ENCODE data around the gene CSPG4. TPM values are rescaled to one million over a fixed set of nuclear protein-coding genes. Genes with fewer than 3 reads are reported as not detected.
"Not testable (repeated sequence)": the region's sequence is repeated elsewhere in the genome, so short reads cannot be mapped to it uniquely, and the experiment has no call there.

CSPG4 gene
- total and polyA plus RNA-seq, 2 of the 13 experiments (the other 11 are each of a cell fraction or from before 2014, with no cell fraction given) = 0.01 to 0.04 TPM

DNA sequence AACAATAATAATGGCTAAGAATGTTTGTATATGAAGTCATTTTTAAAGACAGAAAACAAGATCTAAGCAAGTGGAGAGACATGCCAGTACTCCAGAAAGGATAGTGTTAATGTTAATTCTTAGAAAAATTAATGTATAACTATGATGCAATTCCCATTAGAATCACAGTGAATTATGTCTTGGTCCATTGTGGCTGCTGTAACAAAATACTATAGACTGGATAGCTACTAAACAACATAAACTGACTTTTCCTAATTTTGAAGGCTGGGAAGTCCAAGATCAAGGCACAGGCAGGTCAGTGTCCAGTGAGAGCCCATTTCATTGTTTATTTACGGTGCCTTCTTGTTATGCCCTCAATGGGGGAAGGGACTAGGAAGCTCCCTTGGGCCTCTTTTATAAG lies 32.7 kb upstream of the CSPG4 start:
- Histone ChIP-seq H3K79me2 (ENCODE audit: insufficient read depth, low read length) (no peaks in the 10 kb centered on the region), H3K27ac (ENCODE audit: extremely low read length, insufficient read depth, low read length) (no peak overlapping the region), H3K27me3 (ENCODE audit: control insufficient read depth in 1 of 2, insufficient read depth in 2 of 2, low read length in 2 of 2) (no peaks in the 10 kb centered on the region), H3K4me2 (ENCODE audit: low read depth, low read length) (no peak overlapping the region), H3K9ac (ENCODE audit: insufficient read depth, low read depth, low read length) (no peak overlapping the region), H3K4me3 (replicated peaks in 1 of 3; ENCODE audit: insufficient read depth in 1 of 3, low read depth in 2 of 3, low read length in 3 of 3) (no peak overlapping the region), H4K20me1 (ENCODE audit: insufficient read depth, low read length) (no peaks in the 10 kb centered on the region), H3K9me3 (ENCODE audit: low read length) (no peaks in the 10 kb centered on the region), H2AFZ (ENCODE audit: low read length) (no peak overlapping the region), H3K4me1 (ENCODE audit: insufficient read depth, low read length) (peaks cover 10% of the 10 kb centered on the region; the same call in 1 of the 2 replicates), H3K36me3 (replicated peaks in 1 of 2; ENCODE audit: control insufficient read depth in 1 of 2, insufficient read depth in 2 of 2, low read length in 2 of 2) (no peaks in the 10 kb centered on the region)
- in situ Hi-C loops (cut with HindIII; ENCODE audit: extremely low pct_ligation_motif_present, low pct_unique_long_range_greater_than_20kb) (no loop called here), intact Hi-C loops (cut with micrococcal nuclease; ENCODE audit: unreplicated experiment) (no loop called here)
- DNase-seq (ENCODE audit: low spot score) (no peak), ATAC-seq (no peak), FAIRE-seq (no peak)
- no TSS peak for BruUV-seq (replicated peaks)
- CTCF ChIA-PET (ENCODE audit: low intra/inter-chr PET ratio, low total read pairs) = no interaction called here
- WGBS (ENCODE audit: low lambda C conversion rate) = 0% methylated on average over 1 of the region's 1 CpG
- POLR2A ChIA-PET = no interaction called here
- no peak for TF ChIP-seq ZNF225 (CRISPR knock-in tag; IDR thresholded peaks at IDR 0.05)
- TF ChIP-seq, protein P1, sequence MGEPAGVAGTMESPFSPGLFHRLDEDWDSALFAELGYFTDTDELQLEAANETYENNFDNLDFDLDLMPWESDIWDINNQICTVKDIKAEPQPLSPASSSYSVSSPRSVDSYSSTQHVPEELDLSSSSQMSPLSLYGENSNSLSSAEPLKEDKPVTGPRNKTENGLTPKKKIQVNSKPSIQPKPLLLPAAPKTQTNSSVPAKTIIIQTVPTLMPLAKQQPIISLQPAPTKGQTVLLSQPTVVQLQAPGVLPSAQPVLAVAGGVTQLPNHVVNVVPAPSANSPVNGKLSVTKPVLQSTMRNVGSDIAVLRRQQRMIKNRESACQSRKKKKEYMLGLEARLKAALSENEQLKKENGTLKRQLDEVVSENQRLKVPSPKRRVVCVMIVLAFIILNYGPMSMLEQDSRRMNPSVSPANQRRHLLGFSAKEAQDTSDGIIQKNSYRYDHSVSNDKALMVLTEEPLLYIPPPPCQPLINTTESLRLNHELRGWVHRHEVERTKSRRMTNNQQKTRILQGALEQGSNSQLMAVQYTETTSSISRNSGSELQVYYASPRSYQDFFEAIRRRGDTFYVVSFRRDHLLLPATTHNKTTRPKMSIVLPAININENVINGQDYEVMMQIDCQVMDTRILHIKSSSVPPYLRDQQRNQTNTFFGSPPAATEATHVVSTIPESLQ (CRISPR knock-in tag; conservative IDR thresholded peaks at IDR 0.05) = no peak
- TF ChIP-seq SYNCRIP (IDR thresholded peaks at IDR 0.05; ENCODE audit: insufficient read depth, low read depth, low read length) = no peak
- no peak for TF ChIP-seq SOX5 (CRISPR knock-in tag; IDR thresholded peaks at IDR 0.05; ENCODE audit: borderline replicate concordance)
- peak; percentile 93 for TF ChIP-seq ZNF12 (CRISPR knock-in tag; IDR thresholded peaks at IDR 0.05)
- no peak for TF ChIP-seq ZNF230 (CRISPR knock-in tag; IDR thresholded peaks at IDR 0.05)
- peak; percentile 40; the same call in 1 of the 2 replicates for TF ChIP-seq CEBPB (IDR thresholded peaks at IDR 0.05; ENCODE audit: borderline replicate concordance, low read depth, low read length)
- no peak for TF ChIP-seq RAD51 (IDR thresholded peaks at IDR 0.05; ENCODE audit: borderline replicate concordance)

DNA sequence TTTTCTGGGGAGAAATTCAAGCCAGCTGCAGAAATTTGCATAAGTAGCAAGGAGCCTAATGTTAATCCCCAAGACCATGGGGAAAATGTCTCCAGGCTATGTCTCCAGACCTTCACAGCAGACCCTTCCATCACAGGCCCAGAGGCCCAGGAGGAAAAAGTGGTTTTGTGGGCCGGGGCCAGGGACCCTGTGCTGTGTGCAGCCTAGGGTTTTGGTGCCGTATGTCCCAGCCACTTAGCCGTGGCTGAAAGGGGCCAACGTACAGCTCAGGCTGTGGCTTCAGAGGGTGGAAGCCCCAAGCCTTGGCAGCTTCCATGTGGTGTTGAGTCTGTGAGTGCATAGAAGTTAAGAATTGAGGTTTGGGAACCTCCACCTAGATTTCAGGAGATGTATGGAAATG lies 29.7 kb upstream of the CSPG4 start:
- H3K27me3 ChIP-seq (ENCODE audit: control insufficient read depth in 1 of 2, insufficient read depth in 2 of 2, low read length in 2 of 2); H3K36me3 ChIP-seq (replicated peaks in 1 of 2; ENCODE audit: control insufficient read depth in 1 of 2, insufficient read depth in 2 of 2, low read length in 2 of 2); H3K9me3 ChIP-seq (ENCODE audit: low read length); H3K79me2 ChIP-seq (ENCODE audit: insufficient read depth, low read length); FAIRE-seq; DNase-seq (ENCODE audit: low spot score); intact Hi-C loops (cut with micrococcal nuclease; ENCODE audit: unreplicated experiment); ATAC-seq; H3K9ac ChIP-seq (ENCODE audit: insufficient read depth, low read depth, low read length); H3K27ac ChIP-seq (ENCODE audit: extremely low read length, insufficient read depth, low read length); H3K4me2 ChIP-seq (ENCODE audit: low read depth, low read length); H4K20me1 ChIP-seq (ENCODE audit: insufficient read depth, low read length); CTCF ChIA-PET (ENCODE audit: low intra/inter-chr PET ratio, low total read pairs); in situ Hi-C loops (cut with HindIII; ENCODE audit: extremely low pct_ligation_motif_present, low pct_unique_long_range_greater_than_20kb); POLR2A ChIA-PET; H3K4me3 ChIP-seq (replicated peaks in 1 of 3; ENCODE audit: insufficient read depth in 1 of 3, low read depth in 2 of 3, low read length in 3 of 3); BruUV-seq (replicated peaks); H2AFZ ChIP-seq (ENCODE audit: low read length): not testable (repeated sequence)
- WGBS (ENCODE audit: low lambda C conversion rate) = 59% methylated on average over 3 of the region's 4 CpGs
- H3K4me1 ChIP-seq (ENCODE audit: insufficient read depth, low read length) = peaks cover 18% of the 10 kb centered on the region

All from HepG2 (cell line).